ENCODE measurements around the gene HDAC1. TPM values are rescaled to one million over a fixed set of nuclear protein-coding genes. Genes with fewer than 3 reads are reported as not detected.

HDAC1 gene
- total RNA-seq, 4 donors from 2014 or later: 49.5 to 60.5 (median 59.5) TPM

DNA sequence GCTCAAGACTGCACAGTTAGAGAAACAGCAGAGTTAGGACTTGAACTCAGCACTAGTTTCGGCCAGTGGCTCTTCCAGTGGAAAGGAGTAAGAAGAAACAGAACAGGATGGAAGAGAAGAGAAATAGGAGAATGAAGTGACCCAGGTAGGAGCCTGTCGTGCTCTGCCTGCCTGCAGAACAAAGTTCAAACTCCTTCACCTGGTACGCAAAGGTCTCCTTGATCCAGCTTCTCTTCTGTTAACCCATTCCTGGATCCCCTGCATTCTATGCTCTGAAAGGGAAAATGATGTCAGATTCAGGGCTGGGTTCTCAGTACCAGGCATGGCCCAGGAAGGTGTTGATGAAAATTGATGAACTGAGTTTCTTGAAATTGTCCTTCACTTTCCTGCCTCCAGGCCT, 66.6 kb downstream of the HDAC1 start:
- Histone ChIP-seq H3K27me3 (no peaks in the 10 kb centered on the region), H3K36me3 (peaks cover 0 to 14% of the 10 kb centered on the region in 2 donors), H3K9me3 (no peaks in the 10 kb centered on the region), H3K4me1 (peaks cover 0 to 40% (median 19%) of the 10 kb centered on the region in 3 donors), H3K4me3 (no peak overlapping the region), H3K27ac (no peak overlapping the region)
- no peak for ATAC-seq
- TF ChIP-seq CTCF (IDR thresholded peaks at IDR 0.05) (no peak), EP300 (IDR thresholded peaks at IDR 0.05) (no peak), POLR2A (IDR thresholded peaks at IDR 0.05) (no peak), POLR2AphosphoS5 (IDR thresholded peaks at IDR 0.05) (no peak)
- WGBS, 2 donors (ENCODE audit: low coverage in 1 of 2): 85% methylated on average over 3 of the region's 3 CpGs; no CpG with 5 or more reads in 1 of the 2 donors

DNA sequence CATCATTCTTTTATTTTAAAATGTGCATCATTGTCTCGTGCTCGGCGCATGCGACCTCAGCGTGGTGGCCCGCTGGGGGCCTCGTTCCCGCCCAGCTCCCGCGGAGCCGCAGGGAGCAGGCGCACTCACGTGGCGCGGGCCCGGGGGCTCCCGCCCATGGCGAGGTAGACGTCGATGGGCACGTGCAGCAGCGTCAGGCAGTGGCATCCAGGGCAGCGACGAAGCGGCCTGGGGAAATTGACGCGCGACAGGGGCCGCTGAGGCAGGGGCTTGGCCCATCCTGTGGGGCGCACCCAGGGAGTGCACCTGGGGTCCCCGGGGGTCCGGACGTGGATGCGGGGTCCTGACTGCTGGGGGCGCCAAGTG, 69.4 kb downstream of the HDAC1 start:
- peak; percentile 13 for ATAC-seq
- Histone ChIP-seq H3K9me3 (no peaks in the 10 kb centered on the region), H3K27me3 (no peaks in the 10 kb centered on the region), H3K4me1 (peaks cover 0 to 22% (median 12%) of the 10 kb centered on the region in 3 donors), H3K36me3 (peaks cover 0 to 35% of the 10 kb centered on the region in 2 donors), H3K27ac (peak overlapping the region in 1 of 4 donors; percentile 71), H3K4me3 (peak overlapping the region in 1 of 2 donors; percentile 52)
- WGBS, 2 donors (ENCODE audit: low coverage in 1 of 2): 40% methylated on average over 3 of the region's 35 CpGs; no CpG with 5 or more reads in 1 of the 2 donors
- no peak for TF ChIP-seq POLR2A (IDR thresholded peaks at IDR 0.05)

GRCh38 chr1:32361674-32362473, 70.0 kb downstream of the HDAC1 start:
- peak; percentile 66 for ATAC-seq
- peak overlapping the region in 2 of 4 donors; percentile 48 to 71 for H3K27ac ChIP-seq
- peaks cover 0 to 22% (median 12%) of the 10 kb centered on the region in 3 donors for H3K4me1 ChIP-seq
- TF ChIP-seq POLR2A (IDR thresholded peaks at IDR 0.05) (peak in 1 of 2 donors; percentile 11), EP300 (IDR thresholded peaks at IDR 0.05) (no peak), CTCF (IDR thresholded peaks at IDR 0.05) (peak in 3 of 4 experiments; percentile 28 to 64 (median 44)), POLR2AphosphoS5 (IDR thresholded peaks at IDR 0.05) (no peak)
- H3K4me3 ChIP-seq: peak overlapping the region; percentile 10 to 52
- H3K9me3 ChIP-seq: no peaks in the 10 kb centered on the region
- peaks cover 0 to 41% of the 10 kb centered on the region in 2 donors for H3K36me3 ChIP-seq
- no peaks in the 10 kb centered on the region for H3K27me3 ChIP-seq
- WGBS, 2 donors (ENCODE audit: low coverage in 1 of 2): no CpG with 5 or more reads among the region's 91 CpGs

GRCh38 chr1:32362474-32363313, 70.8 kb downstream of the HDAC1 start, which contains the start of the genes FAM229A and TSSK3:
Gene FAM229A (minus strand): TSS chr1:32362485. CDS start chr1:32362091, 394 bp downstream.
Gene TSSK3 (plus strand): TSS chr1:32362539. CDS start chr1:32362702, 163 bp downstream.
- WGBS, 2 donors (ENCODE audit: low coverage in 1 of 2): 62 to 82% methylated on average over 4 to 9 of the region's 17 CpGs
- H3K4me3 ChIP-seq: peak within 1 kb of the TSS; percentile 10 to 52
- H3K4me1 ChIP-seq: peaks cover 0 to 22% (median 12%) of the 10 kb centered on the region in 3 donors
- no peaks in the 10 kb centered on the region for H3K9me3 ChIP-seq
- no peaks in the 10 kb centered on the region for H3K27me3 ChIP-seq
- TF ChIP-seq EP300 (IDR thresholded peaks at IDR 0.05): no peak
- TF ChIP-seq POLR2A (IDR thresholded peaks at IDR 0.05): no peak
- no peak for TF ChIP-seq POLR2AphosphoS5 (IDR thresholded peaks at IDR 0.05)
- no peak for TF ChIP-seq CTCF (IDR thresholded peaks at IDR 0.05)
- peak within 1 kb of the TSS in 2 of 4 donors; percentile 48 to 71 for H3K27ac ChIP-seq
- H3K36me3 ChIP-seq: peaks cover 0 to 49% of the 10 kb centered on the region in 2 donors
- no peak for ATAC-seq

GRCh38 chr1:32363713-32364112, 71.8 kb downstream of the HDAC1 start:
- Histone ChIP-seq H3K4me3 (no peak overlapping the region), H3K9me3 (no peaks in the 10 kb centered on the region), H3K36me3 (peaks cover 0 to 59% of the 10 kb centered on the region in 2 donors), H3K27ac (no peak overlapping the region), H3K4me1 (peaks cover 0 to 22% (median 12%) of the 10 kb centered on the region in 3 donors), H3K27me3 (no peaks in the 10 kb centered on the region)
- no peak for ATAC-seq
- WGBS, 2 donors (ENCODE audit: low coverage in 1 of 2): 91 to 95% methylated on average over 4 of the region's 12 CpGs
- TF ChIP-seq EP300 (IDR thresholded peaks at IDR 0.05): no peak
- TF ChIP-seq CTCF (IDR thresholded peaks at IDR 0.05): no peak
- TF ChIP-seq POLR2A (IDR thresholded peaks at IDR 0.05): no peak
- no peak for TF ChIP-seq POLR2AphosphoS5 (IDR thresholded peaks at IDR 0.05)

All from gastroesophageal sphincter (tissue), 4 donors.